Measurements from ENCODE around the gene ZNF414. TPM values are rescaled to one million over a fixed set of nuclear protein-coding genes. Genes with fewer than 3 reads are reported as not detected.

ZNF414 gene
- polyA plus RNA-seq, 2 of the 4 experiments (the other 2 are of a cell fraction), result 2.8 to 22.1 TPM

- TF ChIP-seq FOSL2 (IDR thresholded peaks at IDR 0.05), result no peak
- TF ChIP-seq FOSL2 (CRISPR knock-in tag; IDR thresholded peaks at IDR 0.05), result no peak
- TF ChIP-seq BHLHE40 (IDR thresholded peaks at IDR 0.05; ENCODE audit: low read depth, low read length), result no peak
- no peak for TF ChIP-seq GATA3 (IDR thresholded peaks at IDR 0.05; ENCODE audit: borderline replicate concordance)
- TF ChIP-seq HOXB5 (CRISPR knock-in tag; IDR thresholded peaks at IDR 0.05), result no peak
- no peak for TF ChIP-seq EP300 (IDR thresholded peaks at IDR 0.05)
- no peak for TF ChIP-seq ZNF302 (CRISPR knock-in tag; IDR thresholded peaks at IDR 0.05)
- no peak for TF ChIP-seq ZC3H11A (IDR thresholded peaks at IDR 0.05)
- TF ChIP-seq CEBPB (IDR thresholded peaks at IDR 0.05), result no peak
These were observed 25.7 kb upstream of the ZNF414 start (continued) for GRCh38 chr19:8539621-8540149.

GRCh38 chr19:8537099-8537498 is 23.1 kb upstream of the ZNF414 start:
- ATAC-seq (no peak), DNase-seq (ENCODE audit: low read depth in 1 of 2, low spot score in 1 of 2) (no peak), FAIRE-seq (no peak)
- ChIA-PET CTCF (interaction anchor here (1.1 kb wide), 1 partner anchor 43 kb away, joined by 4 read pairs; no protein-coding TSS in a partner anchor), POLR2A (no interaction called here)
- Histone ChIP-seq H3K9me3 (no peaks in the 10 kb centered on the region), H3K4me2 (no peak overlapping the region), H3K4me1 (no peaks in the 10 kb centered on the region), H3K4me3 (no peak overlapping the region), H3K27ac (no peak overlapping the region)
- no peak for TF ChIP-seq EP300 (IDR thresholded peaks at IDR 0.05)
- no peak for TF ChIP-seq MAZ (IDR thresholded peaks at IDR 0.05; ENCODE audit: borderline replicate concordance, low read depth, low read length)
- TF ChIP-seq HMGXB4 (CRISPR knock-in tag; IDR thresholded peaks at IDR 0.05; ENCODE audit: borderline replicate concordance), result no peak
- TF ChIP-seq JUN (IDR thresholded peaks at IDR 0.05), result no peak
- TF ChIP-seq KDM5A (IDR thresholded peaks at IDR 0.05), result no peak
- TF ChIP-seq ZC3H11A (IDR thresholded peaks at IDR 0.05), result no peak
- TF ChIP-seq CHD4 (IDR thresholded peaks at IDR 0.05; ENCODE audit: borderline replicate concordance), result no peak
- TF ChIP-seq ELK1 (IDR thresholded peaks at IDR 0.05; ENCODE audit: low read depth, low read length), result no peak
- TF ChIP-seq REST (IDR thresholded peaks at IDR 0.05), result no peak
- TF ChIP-seq HEYL (CRISPR knock-in tag; IDR thresholded peaks at IDR 0.05), result no peak
- TF ChIP-seq POLR2A (IDR thresholded peaks at IDR 0.05; ENCODE audit: low read length), result no peak
- TF ChIP-seq ZNF302 (CRISPR knock-in tag; IDR thresholded peaks at IDR 0.05), result no peak
- TF ChIP-seq USF2 (IDR thresholded peaks at IDR 0.05), result no peak
- no peak for TF ChIP-seq MYC (IDR thresholded peaks at IDR 0.05; ENCODE audit: borderline replicate concordance, low read length)
- TF ChIP-seq KDM1A (IDR thresholded peaks at IDR 0.05; ENCODE audit: low read depth), result no peak
- no peak for TF ChIP-seq RCOR1 (IDR thresholded peaks at IDR 0.05; ENCODE audit: low read depth, low read length)
- no peak for TF ChIP-seq RARB (CRISPR knock-in tag; IDR thresholded peaks at IDR 0.05)
- TF ChIP-seq CEBPB (IDR thresholded peaks at IDR 0.05), result no peak
- WGBS (ENCODE audit: missing lambda C conversion rate), result 94% methylated on average over 3 of the region's 3 CpGs

Data from A549 (cell line).